Right renal cortex interstitium (tissue), 3 donors: ENCODE data around the gene MRTO4. TPM values are rescaled to one million over a fixed set of nuclear protein-coding genes. Genes with fewer than 3 reads are reported as not detected.
"Not testable (repeated sequence)": the region's sequence is repeated elsewhere in the genome, so short reads cannot be mapped to it uniquely, and the experiment has no call there.

Experiments used
- DNase-seq, 3 donors: peaks; one replicate each; pipeline ENCODE4 v3.0.0-alpha.2; 2013; ENCODE audit warnings: low read depth in 3 of 3, low spot score in 2 of 3
- polyA plus RNA-seq, 3 donors: library from polyadenylated mRNA; unstranded; fragments of 120-200 nt; gene quantifications; one replicate each; pipeline ENCODE4 v1.2.1, GENCODE V29; 2013; ENCODE audit not compliant: insufficient read length in 3 of 3

Gene MRTO4
- polyA plus RNA-seq, 3 donors = 28.4 to 30.5 (median 28.5) TPM

DNA sequence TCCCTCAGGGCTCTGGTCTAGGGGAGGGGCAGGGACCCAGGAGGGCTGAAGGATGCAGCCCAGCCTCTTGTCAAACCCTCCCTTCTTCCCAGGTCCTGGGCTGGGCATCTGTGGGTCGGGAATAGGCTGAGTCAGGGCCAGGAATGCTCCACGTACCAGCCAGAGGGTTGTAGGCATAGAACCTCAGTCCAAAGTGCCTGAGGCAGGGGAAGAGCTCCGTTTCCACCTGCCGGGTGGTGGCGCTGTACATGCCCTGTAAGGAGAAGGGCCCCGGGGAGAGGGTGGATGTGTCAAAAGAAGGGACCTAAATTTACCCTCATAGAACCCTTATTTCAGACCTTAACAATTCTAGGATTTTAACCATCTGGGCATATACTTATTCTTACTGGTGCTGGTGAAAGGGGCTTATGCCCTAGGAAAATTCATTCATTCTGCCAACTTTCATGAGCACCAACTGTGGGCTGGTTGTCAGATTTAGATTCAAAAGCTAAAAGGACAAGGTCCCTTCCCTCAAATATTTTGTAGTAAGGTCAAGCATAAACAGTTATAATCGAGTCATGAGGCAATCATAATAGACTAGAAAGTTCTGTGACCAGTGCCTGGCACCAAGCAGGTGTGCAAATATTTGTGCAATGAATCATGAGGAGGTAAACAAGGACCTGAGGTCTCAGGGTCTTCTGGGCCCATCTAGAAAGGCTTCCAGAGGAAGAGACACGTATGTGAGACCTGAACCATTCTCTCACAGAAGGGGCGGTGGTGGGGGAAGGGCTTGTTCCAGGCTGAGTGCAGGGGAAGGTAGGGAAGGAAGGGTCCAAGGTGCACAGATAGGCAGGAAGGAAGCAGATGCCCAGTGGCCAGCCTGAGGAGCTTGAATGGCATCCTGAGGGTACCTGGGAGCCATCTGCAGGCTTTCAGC is 18.1 kb downstream of the MRTO4 start:
- not testable (repeated sequence) for DNase-seq

DNA sequence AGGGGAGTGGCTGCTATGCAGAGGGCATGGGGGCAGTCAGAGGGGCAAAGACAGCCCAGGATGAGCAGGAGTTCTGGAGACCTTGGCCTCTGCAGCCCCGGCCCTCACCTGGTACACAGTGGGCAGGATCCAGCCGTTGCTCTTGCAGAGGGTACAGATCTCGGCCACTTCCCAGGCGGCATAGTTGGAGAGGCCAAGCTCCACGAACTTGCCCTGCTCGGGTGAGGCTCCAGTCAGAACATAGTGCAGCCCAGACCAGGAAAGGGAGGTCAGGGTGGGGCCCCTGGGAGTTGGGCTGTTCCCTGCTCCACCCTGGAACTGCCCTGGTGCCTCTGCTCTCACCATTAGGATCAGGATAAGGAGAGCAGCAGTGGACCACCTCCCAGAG is 18.7 kb downstream of the MRTO4 start:
- not testable (repeated sequence) for DNase-seq

DNA sequence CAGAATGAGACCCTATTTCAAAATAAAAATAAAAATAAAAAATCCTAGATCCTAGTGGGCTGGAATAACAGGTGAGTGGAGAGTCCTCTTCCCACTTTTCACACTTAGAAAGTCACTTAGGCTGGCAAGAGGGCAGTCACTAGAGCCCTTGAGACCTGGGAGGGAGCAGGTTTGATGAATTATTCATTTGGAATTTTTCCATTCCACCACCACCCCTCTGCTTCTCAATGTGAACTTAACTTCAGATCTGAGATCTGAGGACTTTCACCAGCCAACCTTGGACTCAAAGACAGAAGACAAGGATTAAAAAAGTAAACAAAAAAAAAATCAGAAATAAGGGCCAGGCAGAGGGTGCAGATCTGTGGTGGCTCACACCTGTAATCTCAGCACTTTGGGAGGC is 20.5 kb downstream of the MRTO4 start:
- no peak for DNase-seq

DNA sequence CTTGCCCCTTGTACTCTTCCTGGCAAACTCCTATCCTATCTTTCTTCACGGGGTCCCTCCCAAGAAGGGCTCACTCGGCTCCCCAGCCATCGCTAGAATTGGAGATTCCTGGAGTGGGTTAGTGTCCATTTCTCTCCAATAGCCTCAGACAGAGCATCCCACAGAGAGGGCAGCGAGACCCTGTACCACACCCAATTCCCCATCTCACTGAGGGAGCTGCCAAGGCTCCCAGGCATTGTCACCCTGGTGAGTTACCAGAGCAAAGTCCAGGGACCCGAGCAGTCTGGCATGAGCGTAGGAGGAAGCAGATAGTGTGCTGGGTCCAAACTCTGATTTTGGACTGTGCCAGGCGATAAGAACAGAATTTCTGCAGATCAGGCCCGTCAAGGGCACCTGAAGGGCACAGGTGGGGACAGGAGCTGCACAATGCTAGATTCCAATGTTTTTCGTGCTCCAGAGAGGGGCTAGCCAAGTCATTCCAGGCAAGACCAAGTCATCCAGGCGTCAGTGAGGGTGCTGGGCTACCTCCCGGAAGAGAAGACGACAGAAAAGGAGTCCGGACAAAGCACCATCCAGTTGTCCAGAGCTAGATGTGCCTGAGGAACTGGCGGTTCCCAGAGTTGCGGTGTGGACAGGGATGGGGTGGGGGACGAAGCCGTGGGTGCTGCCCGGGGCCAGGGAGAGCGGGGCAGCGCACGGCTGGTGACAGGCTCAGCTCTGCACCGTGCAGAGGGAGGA is 21.7 kb downstream of the MRTO4 start:
- no peak for DNase-seq

DNA sequence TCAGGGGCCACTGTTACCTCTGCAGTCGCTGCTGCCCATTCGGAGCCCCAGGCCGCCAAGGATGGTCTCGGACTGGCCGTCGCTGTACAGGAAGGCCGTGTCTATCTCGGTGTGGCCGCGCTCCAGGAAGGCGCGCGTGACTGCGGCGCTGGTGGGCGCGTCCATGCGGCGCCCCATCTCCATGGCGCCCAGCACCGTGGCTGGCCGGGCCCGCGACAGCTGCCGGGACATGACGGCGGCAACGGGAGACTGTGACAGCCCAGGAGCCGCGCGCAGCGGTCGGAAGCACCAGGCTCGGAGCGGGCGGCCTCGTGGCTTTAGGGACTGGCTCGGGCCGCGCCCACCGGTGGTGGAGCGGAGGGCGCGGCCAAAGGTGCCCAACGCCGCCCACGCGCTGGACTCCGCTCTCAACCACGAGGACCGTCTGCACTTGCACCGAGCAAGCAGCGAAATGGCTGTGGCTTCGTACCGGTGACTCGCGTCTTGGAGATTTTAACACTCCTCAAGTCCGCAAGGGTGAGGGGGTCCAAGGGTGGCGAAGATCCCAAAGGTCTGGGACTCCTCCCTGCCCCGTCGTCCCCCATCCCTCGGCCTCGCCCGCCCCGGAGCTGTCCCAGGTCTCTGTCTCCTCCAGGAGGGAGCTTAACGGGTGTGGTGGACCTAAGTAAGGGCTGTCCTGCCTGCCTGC is 22.4 kb downstream of the MRTO4 start:
- not testable (repeated sequence) for DNase-seq

DNA sequence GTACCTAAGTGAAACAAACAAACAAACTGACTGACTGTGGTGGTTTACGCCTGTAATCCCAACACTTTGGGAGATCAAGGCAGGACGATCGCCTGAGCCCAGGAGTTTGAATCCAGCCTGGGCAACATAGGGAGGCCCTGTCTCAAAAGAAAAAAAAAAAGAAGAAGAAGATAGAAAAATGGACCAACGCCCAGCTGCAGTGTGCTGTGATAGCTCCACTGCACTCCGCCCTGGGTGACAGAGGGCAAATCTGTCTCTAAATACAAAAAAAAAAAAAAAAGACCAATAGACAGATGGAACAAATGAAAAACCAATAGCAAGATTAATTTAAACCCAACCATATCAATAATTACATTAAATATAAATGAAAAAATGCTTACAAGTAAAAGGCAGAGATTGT is 23.0 kb downstream of the MRTO4 start:
- DNase-seq = no peak

DNA sequence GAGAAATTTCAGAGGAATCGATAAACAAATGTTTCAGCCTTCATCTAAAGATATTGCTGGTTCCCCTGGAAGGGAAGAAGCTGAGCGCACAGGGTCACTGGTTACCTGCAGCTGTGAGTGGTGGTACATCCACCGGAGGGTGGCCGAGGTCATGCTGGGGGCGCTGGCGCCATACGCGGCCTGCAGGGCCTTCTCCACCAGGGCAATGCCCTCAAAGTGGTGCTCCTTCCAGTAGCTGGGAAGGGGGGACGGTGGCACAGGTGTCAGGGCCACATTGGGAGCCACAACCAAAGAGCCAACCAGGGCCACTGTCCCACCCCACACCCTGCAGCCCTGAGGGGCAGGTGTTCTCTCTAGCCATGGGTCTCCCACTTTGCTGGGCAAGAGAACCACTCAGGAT is 32.3 kb downstream of the MRTO4 start:
- DNase-seq = no peak

DNA sequence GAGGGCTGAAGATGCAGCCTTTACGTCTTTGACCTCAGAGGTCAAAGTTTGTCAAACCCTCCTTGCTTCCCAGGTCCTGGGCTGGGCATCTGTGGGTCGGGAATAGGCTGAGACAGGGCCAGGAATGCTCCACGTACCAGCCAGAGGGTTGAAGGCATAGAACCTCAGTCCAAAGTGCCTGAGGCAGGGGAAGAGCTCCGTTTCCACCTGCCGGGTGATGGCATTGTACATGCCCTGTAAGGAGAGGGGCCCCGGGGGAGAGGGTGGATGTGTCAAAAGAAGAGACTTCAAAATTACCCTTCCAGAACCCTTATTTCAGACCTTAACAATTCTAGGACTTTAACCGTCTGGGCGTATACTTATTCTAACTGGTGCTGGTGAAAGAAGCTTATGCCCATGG is 33.3 kb downstream of the MRTO4 start:
- DNase-seq = no peak

DNA sequence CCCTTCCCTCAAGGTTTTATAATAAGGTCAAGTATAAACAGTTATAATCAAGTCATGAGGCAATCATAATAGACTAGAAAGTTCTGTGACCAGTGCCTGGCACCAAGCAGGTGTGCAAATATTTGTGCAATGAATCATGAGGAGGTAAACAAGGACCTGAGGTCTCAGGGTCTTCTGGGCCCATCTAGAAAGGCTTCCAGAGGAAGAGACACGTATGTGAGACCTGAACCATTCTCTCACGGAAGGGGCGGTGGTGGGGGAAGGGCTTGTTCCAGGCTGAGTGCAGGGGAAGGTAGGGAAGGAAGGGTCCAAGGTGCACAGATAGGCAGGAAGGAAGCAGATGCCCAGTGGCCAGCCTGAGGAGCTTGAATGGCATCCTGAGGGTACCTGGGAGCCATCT is 33.8 kb downstream of the MRTO4 start:
- DNase-seq = not testable (repeated sequence)

DNA sequence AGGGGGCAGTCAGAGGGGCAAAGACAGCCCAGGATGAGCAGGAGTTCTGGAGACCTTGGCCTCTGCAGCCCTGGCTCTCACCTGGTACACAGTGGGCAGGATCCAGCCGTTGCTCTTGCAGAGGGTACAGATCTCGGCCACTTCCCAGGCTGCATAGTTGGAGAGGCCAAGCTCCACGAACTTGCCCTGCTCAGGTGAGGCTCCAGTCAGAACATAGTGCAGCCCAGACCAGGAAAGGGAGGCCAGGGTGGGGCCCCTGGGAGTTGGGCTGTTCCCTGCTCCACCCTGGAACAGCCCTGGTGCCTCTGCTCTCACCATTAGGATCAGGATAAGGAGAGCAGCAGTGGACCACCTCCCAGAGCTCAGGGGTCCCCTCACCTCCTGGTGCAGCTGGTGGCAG is 34.2 kb downstream of the MRTO4 start:
- not testable (repeated sequence) for DNase-seq

DNA sequence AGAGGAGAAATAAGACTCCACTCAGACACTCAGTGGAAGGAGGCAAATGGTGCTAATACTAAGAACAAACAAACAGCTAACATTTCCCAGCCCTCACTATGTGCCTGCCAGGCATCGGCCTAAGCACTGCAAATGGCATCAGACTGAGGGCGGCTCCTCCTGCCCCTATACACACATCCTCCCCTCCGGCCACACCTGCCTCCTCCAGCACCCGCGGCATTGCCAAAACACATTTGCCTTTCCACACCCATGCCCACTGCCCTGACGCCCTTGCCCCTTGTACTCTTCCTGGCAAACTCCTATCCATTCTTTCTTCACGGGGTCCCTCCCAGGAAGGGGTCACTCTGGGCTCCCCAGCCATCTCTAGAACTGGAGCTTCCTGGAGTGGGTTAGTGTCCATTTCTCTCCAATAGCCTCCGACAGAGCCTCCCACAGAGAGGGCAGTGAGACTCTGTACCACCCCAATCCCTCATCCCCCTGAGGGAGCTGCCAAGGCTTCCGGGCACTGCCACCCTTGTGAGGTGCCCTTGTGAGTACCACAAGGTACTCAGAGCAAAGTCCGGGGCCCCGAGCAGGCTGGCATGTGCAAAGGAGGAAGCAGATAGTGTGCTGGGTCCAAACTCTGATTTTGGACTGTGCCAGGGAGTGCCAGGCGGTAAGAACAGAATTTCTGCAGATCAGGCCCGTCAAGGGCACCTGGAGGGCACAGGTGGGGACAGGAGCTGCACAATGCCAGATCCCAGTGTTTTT is 36.0 kb downstream of the MRTO4 start:
- no peak for DNase-seq

DNA sequence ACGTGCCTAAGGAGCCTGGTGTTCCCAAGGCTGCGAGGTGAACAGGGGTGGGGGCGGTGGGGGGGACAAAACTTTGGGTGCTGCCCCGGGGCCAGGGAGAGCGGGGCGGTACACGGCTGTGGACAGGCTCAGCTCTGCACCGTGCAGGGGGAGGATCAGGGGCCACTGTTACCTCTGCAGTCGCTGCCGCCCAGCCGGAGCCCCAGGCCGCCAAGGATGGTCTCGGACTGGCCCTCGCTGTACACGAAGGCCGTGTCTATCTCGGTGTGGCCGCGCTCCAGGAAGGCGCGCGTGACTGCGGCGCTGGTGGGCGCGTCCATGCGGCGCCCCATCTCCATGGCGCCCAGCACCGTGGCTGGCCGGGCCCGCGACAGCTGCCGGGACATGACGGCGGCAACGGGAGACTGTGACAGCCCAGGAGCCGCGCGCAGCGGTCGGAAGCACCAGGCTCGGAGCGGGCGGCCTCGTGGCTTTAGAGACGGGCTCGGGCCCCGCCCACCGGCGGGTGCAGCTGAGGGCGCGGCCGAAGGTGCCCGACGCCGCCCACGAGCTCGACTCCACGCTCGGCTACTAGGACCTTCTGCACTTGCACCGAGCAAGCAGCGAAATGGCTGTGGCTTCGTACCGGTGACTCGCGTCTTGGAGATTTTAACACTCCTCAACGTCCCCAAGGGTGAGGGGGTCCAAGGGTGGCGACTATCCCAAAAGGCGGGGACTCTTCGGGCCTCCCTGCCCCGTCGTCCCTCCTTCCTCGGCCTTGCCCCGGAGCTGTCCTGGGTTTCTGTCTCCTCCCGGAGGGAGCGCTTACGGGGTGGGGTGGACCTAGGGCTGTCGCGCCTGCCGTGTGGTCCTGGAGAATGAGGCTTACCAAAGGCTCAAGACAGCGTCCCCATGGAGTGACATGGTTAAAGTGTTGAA is 37.0 kb downstream of the MRTO4 start, which contains the start of gene AKR7A3:
AKR7A3 (minus strand) TSS at position 447 of the 918 bp plus-strand sequence; CDS start at position 386, 61 bp downstream.
- not testable (repeated sequence) for DNase-seq

DNA sequence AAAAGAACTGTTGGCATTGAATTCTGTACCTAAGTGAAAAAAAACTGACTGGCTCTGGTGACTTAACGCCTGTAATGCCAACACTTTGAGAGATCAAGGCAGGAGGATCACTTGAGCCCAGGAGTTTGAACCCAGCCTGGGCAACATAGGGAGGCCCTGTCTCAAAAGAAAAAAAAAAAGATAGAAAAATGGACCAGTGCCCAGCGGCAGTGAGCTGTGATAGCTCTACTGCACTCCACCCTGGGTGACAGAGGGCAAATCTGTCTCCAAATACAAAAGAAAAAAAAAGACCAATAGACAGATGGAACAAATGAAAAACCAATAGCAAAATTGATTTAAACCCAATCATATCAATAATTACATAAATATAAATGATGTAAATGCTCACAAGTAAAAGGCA is 37.6 kb downstream of the MRTO4 start:
- no peak for DNase-seq

DNA sequence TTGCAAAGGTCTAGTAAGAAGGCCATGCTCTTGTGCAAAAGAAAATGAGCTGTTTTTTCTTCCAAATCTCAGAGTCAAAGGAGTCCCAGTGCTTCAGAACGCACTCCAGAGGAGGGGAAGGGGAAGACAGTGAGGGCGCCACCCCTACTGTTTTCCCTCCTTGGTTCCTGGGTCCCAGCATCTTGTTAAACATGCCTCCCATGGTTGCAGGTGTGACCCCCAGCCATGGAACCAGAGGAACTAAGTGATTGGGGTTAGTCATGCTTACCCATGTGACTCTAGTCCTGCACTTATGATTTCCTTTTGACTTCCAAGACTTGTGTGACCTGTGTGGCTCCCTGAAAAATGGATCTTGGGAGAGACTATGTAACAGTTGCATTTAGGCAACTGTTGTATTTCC is 43.0 kb downstream of the MRTO4 start:
- DNase-seq = no peak

DNA sequence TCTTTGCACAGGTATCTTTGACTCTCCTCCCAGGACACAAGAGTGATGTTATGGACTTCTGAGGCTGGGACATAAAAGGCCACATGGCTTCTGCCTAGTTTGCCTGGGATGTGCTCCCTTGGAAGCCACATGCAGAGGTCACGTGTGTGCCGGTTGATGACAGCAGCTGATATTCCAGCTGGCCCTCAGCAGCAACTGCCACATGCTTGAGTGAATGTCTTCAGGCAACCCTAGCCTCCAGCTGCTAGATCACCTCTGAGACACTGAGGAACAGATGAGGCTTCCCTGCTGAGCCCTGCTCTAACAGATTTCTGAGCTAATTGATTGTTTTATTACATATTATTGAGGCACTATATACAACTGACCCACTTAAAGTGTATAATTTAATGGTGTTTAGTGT is 48.6 kb downstream of the MRTO4 start:
- DNase-seq = no peak

DNA sequence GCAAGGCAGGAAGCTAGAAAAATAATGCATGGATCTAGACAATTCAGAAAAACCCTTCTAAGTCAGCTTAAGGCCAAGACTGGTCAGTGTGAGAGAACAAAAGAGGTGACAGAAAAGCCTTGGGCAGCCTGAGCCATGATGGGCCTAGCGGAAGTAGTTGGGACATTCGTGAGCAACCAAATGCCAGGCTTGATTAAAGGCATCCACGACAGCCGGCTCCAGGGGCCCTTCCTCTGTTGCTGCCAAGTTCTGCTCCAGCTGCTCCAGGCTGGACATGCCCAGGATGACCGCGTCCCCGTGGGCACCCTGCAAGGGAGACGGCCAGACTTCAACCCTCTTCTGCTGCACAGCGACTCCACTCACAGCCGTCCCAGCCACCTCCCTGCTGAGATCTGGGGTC is 52.5 kb downstream of the MRTO4 start:
- DNase-seq = not testable (repeated sequence)

DNA sequence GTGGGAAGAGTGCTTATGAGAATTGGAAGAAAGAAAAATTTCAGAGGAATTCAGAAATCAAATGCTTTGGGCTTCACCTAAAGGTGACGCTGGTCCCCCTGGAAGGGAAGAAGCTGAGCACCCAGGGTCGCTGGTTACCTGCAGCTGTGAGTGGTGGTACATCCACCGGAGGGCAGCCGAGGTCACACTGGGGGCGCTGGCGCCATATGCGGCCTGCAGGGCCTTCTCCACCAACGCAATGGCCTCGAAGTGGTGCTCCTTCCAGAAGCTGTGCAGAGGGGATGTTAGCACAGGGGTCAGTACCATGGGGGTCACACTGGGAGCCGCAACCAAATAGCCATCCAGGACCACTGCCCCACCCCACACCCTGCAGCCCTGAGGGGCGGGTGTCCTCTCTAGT is 54.3 kb downstream of the MRTO4 start:
- no peak for DNase-seq

DNA sequence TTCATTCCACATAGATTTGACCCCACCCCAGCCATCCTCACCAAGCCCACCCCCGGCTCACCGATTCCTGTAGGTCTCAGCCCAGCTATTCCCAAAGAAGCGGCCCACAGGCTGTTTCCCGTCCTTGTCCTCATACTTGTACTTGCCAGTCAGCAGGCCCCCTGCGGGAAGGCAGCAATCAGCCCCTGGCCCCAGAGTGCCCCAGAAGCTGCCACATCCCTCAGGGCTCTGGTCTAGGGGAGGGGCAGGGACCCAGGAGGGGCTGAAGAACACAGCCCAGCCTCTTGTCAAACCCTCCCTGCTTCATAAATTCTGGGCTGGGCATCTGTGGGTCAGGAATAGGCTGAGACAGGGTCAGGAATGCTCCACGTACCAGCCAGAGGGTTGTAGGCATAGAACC is 55.3 kb downstream of the MRTO4 start:
- DNase-seq = no peak

DNA sequence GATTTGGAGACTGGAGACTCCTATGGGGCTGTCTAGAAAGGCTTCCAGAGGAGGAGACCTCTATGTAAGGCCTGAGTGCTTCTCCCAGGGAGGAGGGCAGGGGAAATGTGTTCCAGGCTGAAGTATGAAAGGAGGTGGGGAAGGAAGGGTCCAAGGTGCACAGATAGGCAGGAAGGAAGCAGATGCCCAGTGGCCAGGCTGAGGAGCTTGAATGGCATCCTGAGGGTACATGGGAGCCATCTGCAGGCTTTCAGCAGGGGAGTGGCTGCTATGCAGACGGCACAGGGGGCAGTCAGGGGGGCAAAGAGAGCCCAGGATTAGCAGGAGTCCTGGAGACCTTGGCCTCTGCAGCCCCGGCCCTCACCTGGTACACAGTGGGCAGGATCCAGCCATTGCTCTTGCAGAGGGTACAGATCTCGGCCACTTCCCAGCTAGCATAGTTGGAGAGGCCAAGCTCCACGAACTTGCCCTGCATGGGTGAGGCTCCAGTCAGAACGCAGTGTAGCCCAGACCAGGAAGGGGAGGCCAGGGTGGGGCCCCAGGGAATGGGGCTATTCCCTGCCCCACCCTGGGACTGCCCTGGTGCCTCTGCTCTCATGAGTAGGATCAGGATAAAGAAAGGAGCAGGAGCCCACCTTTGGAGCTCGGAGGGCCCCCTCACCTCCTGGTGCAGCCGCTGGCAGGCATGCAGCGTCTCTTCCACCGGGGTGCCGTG is 56.3 kb downstream of the MRTO4 start:
- no peak for DNase-seq
